ENCODE measurements around the gene ANKRD52. TPM values are rescaled to one million over a fixed set of nuclear protein-coding genes. Genes with fewer than 3 reads are reported as not detected.

ANKRD52 gene
- polyA plus RNA-seq, 2 of the 4 experiments (the other 2 are of a cell fraction): 26.1 to 48.7 TPM

DNA sequence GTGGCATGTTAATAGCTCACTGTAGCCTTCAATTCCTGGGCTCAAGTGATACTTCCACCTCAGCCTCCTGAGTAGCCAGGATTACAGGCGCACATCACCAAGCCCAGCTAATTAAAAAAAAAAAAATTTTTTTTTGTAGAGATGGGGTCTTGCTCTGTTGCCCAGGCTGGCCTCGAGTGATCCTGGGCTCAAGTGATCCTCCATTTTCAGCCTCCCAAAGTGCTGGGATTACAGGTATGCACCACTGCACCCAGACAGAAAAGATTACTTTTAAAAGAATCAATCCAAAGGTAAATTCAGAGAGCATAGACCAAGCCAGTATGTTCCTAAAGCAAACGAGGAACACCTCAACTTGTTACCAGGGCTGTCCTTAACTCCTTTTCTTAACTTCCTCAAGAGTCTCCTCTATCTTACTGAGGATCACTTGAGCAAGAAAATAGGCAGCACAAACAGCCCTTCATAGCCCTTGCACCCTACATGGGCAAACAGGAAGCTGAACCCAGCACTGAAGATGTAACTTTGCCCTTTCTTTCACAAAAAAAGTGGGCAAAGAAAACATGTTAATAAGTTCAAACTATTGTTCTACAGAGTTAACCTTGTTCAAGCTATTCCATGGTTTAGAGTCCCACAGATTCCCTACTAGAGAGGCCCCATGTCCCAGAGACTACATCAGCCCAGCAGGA lies 30.7 kb upstream of the ANKRD52 start:
- FAIRE-seq (no peak), ATAC-seq (no peak), DNase-seq (ENCODE audit: low read depth in 1 of 2, low spot score in 1 of 2) (no peak)
- H3K27ac ChIP-seq: 0 out of 6 replicates have a peak overlapping the region, but pooled peaks of 1 of the 2 experiments have one; percentile 12
- TF ChIP-seq, protein P1, sequence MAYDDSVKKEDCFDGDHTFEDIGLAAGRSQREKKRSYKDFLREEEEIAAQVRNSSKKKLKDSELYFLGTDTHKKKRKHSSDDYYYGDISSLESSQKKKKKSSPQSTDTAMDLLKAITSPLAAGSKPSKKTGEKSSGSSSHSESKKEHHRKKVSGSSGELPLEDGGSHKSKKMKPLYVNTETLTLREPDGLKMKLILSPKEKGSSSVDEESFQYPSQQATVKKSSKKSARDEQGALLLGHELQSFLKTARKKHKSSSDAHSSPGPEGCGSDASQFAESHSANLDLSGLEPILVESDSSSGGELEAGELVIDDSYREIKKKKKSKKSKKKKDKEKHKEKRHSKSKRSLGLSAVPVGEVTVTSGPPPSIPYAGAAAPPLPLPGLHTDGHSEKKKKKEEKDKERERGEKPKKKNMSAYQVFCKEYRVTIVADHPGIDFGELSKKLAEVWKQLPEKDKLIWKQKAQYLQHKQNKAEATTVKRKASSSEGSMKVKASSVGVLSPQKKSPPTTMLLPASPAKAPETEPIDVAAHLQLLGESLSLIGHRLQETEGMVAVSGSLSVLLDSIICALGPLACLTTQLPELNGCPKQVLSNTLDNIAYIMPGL (CRISPR knock-in tag; IDR thresholded peaks at IDR 0.05; ENCODE audit: borderline replicate concordance): no peak
- TF ChIP-seq, protein P2, sequence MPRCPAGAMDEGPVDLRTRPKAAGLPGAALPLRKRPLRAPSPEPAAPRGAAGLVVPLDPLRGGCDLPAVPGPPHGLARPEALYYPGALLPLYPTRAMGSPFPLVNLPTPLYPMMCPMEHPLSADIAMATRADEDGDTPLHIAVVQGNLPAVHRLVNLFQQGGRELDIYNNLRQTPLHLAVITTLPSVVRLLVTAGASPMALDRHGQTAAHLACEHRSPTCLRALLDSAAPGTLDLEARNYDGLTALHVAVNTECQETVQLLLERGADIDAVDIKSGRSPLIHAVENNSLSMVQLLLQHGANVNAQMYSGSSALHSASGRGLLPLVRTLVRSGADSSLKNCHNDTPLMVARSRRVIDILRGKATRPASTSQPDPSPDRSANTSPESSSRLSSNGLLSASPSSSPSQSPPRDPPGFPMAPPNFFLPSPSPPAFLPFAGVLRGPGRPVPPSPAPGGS (IDR thresholded peaks at IDR 0.05): no peak
- TF ChIP-seq, protein P3, sequence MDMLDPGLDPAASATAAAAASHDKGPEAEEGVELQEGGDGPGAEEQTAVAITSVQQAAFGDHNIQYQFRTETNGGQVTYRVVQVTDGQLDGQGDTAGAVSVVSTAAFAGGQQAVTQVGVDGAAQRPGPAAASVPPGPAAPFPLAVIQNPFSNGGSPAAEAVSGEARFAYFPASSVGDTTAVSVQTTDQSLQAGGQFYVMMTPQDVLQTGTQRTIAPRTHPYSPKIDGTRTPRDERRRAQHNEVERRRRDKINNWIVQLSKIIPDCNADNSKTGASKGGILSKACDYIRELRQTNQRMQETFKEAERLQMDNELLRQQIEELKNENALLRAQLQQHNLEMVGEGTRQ (IDR thresholded peaks at IDR 0.05): no peak
- no peak for TF ChIP-seq CHD2 (IDR thresholded peaks at IDR 0.05; ENCODE audit: low read length, partially characterized antibody)
- no peak for TF ChIP-seq CBX2 (IDR thresholded peaks at IDR 0.05; ENCODE audit: borderline replicate concordance, low read depth)
- no peak for TF ChIP-seq RARB (CRISPR knock-in tag; IDR thresholded peaks at IDR 0.05)
- no peak for TF ChIP-seq POLR2A (IDR thresholded peaks at IDR 0.05; ENCODE audit: low read length)
- TF ChIP-seq EP300 (IDR thresholded peaks at IDR 0.05): no peak
- no peak for TF ChIP-seq JUN (IDR thresholded peaks at IDR 0.05)
- no peak for TF ChIP-seq KDM1A (IDR thresholded peaks at IDR 0.05; ENCODE audit: low read depth)
- TF ChIP-seq, protein P4, sequence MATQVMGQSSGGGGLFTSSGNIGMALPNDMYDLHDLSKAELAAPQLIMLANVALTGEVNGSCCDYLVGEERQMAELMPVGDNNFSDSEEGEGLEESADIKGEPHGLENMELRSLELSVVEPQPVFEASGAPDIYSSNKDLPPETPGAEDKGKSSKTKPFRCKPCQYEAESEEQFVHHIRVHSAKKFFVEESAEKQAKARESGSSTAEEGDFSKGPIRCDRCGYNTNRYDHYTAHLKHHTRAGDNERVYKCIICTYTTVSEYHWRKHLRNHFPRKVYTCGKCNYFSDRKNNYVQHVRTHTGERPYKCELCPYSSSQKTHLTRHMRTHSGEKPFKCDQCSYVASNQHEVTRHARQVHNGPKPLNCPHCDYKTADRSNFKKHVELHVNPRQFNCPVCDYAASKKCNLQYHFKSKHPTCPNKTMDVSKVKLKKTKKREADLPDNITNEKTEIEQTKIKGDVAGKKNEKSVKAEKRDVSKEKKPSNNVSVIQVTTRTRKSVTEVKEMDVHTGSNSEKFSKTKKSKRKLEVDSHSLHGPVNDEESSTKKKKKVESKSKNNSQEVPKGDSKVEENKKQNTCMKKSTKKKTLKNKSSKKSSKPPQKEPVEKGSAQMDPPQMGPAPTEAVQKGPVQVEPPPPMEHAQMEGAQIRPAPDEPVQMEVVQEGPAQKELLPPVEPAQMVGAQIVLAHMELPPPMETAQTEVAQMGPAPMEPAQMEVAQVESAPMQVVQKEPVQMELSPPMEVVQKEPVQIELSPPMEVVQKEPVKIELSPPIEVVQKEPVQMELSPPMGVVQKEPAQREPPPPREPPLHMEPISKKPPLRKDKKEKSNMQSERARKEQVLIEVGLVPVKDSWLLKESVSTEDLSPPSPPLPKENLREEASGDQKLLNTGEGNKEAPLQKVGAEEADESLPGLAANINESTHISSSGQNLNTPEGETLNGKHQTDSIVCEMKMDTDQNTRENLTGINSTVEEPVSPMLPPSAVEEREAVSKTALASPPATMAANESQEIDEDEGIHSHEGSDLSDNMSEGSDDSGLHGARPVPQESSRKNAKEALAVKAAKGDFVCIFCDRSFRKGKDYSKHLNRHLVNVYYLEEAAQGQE (IDR thresholded peaks at IDR 0.05): no peak
- no peak for TF ChIP-seq EHF (CRISPR knock-in tag; IDR thresholded peaks at IDR 0.05)
- no peak for TF ChIP-seq HEYL (CRISPR knock-in tag; IDR thresholded peaks at IDR 0.05)
- no peak for TF ChIP-seq RAD21 (conservative IDR thresholded peaks at IDR 0.05 in 1 of 2, IDR thresholded peaks at IDR 0.05 in 1 of 2)
- no peak for TF ChIP-seq ZFP36 (IDR thresholded peaks at IDR 0.05; ENCODE audit: borderline replicate concordance, partially characterized antibody)
- no peak for TF ChIP-seq JUNB (IDR thresholded peaks at IDR 0.05)
- TF ChIP-seq MAFK (IDR thresholded peaks at IDR 0.05; ENCODE audit: partially characterized antibody): no peak
- no peak for TF ChIP-seq CBX8 (IDR thresholded peaks at IDR 0.05)
- no peak for TF ChIP-seq ZC3H11A (IDR thresholded peaks at IDR 0.05)
- no peak for TF ChIP-seq HDAC2 (IDR thresholded peaks at IDR 0.05)
- ChIA-PET POLR2A (no interaction called here), CTCF (interaction anchor here (1.3 to 3.0 kb wide), 4 partner anchors 17 to 175 kb away, joined by 4 to 11 read pairs (median 6); partner anchors contain the start of genes COQ10A and SMARCC2)
- no peak overlapping the region for H3K4me3 ChIP-seq
- 79% methylated on average over 3 of the region's 3 CpGs for WGBS (ENCODE audit: missing lambda C conversion rate)
- H3K4me1 ChIP-seq: peaks cover 32% of the 10 kb centered on the region
- no peaks in the 10 kb centered on the region for H3K9me3 ChIP-seq
- H3K4me2 ChIP-seq: no peak overlapping the region

Data from A549 (cell line).